Trophoblast cell (in vitro differentiated cells and primary cell): Measurements from ENCODE around the gene TLR3.
A peak's percentile ranks its signal among the peaks of the same experiment; 100 is the strongest.

Source experiments
- DNase-seq, 2 donors: peaks; one replicate each; pipeline ENCODE4 v3.0.0-alpha.2; 2016
- H2AFZ ChIP-seq: 2 replicates; pipeline ENCODE4 v1.6.1; 2013; ENCODE audit warnings: low read length, moderate library complexity, mild to moderate bottlenecking; ENCODE audit not compliant: insufficient read depth, poor library complexity
- H2AK5ac ChIP-seq: 2 replicates; pipeline ENCODE4 v1.6.1; 2013; ENCODE audit warnings: mild to moderate bottlenecking, low read length
- H2BK120ac ChIP-seq: 2 replicates; pipeline ENCODE4 v1.6.1; 2013; ENCODE audit warnings: low read length, mild to moderate bottlenecking, moderate library complexity; ENCODE audit not compliant: insufficient read depth, poor library complexity
- H2BK12ac ChIP-seq: 2 replicates; pipeline ENCODE4 v1.6.1; 2013; ENCODE audit warnings: mild to moderate bottlenecking, low read length, moderate library complexity
- H2BK5ac ChIP-seq: 2 replicates; pipeline ENCODE4 v1.6.1; 2013; ENCODE audit warnings: low read length, low read depth, moderate library complexity, mild to moderate bottlenecking; ENCODE audit not compliant: poor library complexity
- H3K14ac ChIP-seq: 2 replicates; pipeline ENCODE4 v1.6.1; 2013; ENCODE audit warnings: mild to moderate bottlenecking, low read length
- H3K18ac ChIP-seq: 2 replicates; pipeline ENCODE4 v1.6.1; 2013; ENCODE audit warnings: mild to moderate bottlenecking, low read length
- H3K23ac ChIP-seq: 2 replicates; pipeline ENCODE4 v1.6.1; 2013; ENCODE audit warnings: low read length
- H3K27ac ChIP-seq: 2 replicates; pipeline ENCODE4 v1.5.1; 2013; ENCODE audit warnings: low read depth, mild to moderate bottlenecking, inconsistent platforms, low read length, moderate library complexity
- H3K27me3 ChIP-seq: 2 replicates; pipeline ENCODE4 v1.6.1; 2013; ENCODE audit warnings: inconsistent platforms, mild to moderate bottlenecking, low read length, moderate library complexity; ENCODE audit not compliant: insufficient read depth
- H3K36me3 ChIP-seq, 2 experiments: 1 replicate in 1 of 2; 2 replicates in 1 of 2; pipeline ENCODE4 v1.6.1; 2013; ENCODE audit warnings: low read length in 2 of 2, mild to moderate bottlenecking in 2 of 2, moderate library complexity in 1 of 2; ENCODE audit not compliant: insufficient read depth in 2 of 2, control insufficient read depth in 1 of 2
- H3K4ac ChIP-seq: 2 replicates; pipeline ENCODE4 v1.6.1; 2013; ENCODE audit warnings: low read depth, mild to moderate bottlenecking, low read length, moderate library complexity
- H3K4me1 ChIP-seq, 2 experiments: 1 replicate in 1 of 2; 2 replicates in 1 of 2; pipeline ENCODE4 v1.6.1; 2013; ENCODE audit warnings: low read length in 2 of 2, mild to moderate bottlenecking in 2 of 2, moderate library complexity in 1 of 2; ENCODE audit not compliant: insufficient read depth in 2 of 2, control insufficient read depth in 1 of 2
- H3K4me2 ChIP-seq: 2 replicates; pipeline ENCODE4 v1.6.1; 2013; ENCODE audit warnings: inconsistent platforms, mild to moderate bottlenecking, low read length, moderate library complexity
- H3K4me3 ChIP-seq: 2 replicates; pipeline ENCODE4 v1.5.1; 2013; ENCODE audit warnings: mild to moderate bottlenecking, low read depth, low read length, inconsistent platforms
- H3K79me1 ChIP-seq: one replicate; pipeline ENCODE4 v1.6.1; 2013; ENCODE audit warnings: low read length
- H3K79me2 ChIP-seq: 2 replicates; pipeline ENCODE4 v1.6.1; 2013; ENCODE audit warnings: low read length, mild to moderate bottlenecking; ENCODE audit not compliant: control insufficient read depth, insufficient read depth, poor library complexity
- H3K9ac ChIP-seq: 2 replicates; pipeline ENCODE4 v1.6.1; 2013; ENCODE audit warnings: mild to moderate bottlenecking, low read length
- H3K9me3 ChIP-seq: 2 replicates; pipeline ENCODE4 v1.6.1; 2013; ENCODE audit warnings: low read depth, mild to moderate bottlenecking, control low read depth, inconsistent platforms, low read length; ENCODE audit not compliant: insufficient read depth
- H4K12ac ChIP-seq: 2 replicates; pipeline ENCODE4 v1.6.1; 2013; ENCODE audit warnings: low read depth, mild to moderate bottlenecking, low read length, moderate library complexity
- H4K8ac ChIP-seq: 2 replicates; pipeline ENCODE4 v1.6.1; 2013; ENCODE audit warnings: low read depth, mild to moderate bottlenecking, low read length, moderate library complexity
- H4K91ac ChIP-seq: one replicate; pipeline ENCODE4 v1.6.1; 2013; ENCODE audit warnings: low read depth, mild to moderate bottlenecking, low read length, moderate library complexity
- WGBS: extraction: QIAGEN DNeasy Blood & Tissue Kit; methylation state at CpG from one replicate; pipeline ENCODE4 v1.1.7; 2013; ENCODE audit warnings: missing lambda C conversion rate; ENCODE audit not compliant: insufficient read length, insufficient coverage; ENCODE audit errors: extremely low coverage; 5-methylcytosine and 5-hydroxymethylcytosine counted together

The TLR3 gene

GRCh38 chr4:186104890-186105646 lies 36.1 kb downstream of the TLR3 start:
- Histone ChIP-seq H3K4me3 (peak overlapping the region; percentile 62), H3K36me3 (peaks cover 0 to 2% of the 10 kb centered on the region in 2 experiments), H4K8ac (no peak overlapping the region), H3K18ac (no peak overlapping the region), H3K79me2 (no peaks in the 10 kb centered on the region), H3K4me1 (peaks cover 0 to 9% of the 10 kb centered on the region in 2 experiments), H2AK5ac (no peak overlapping the region), H3K27me3 (peaks cover 17% of the 10 kb centered on the region), H2BK120ac (peak overlapping the region; percentile 20), H2AFZ (peak overlapping the region; percentile 10), H3K79me1 (peaks cover 3% of the 10 kb centered on the region), H4K12ac (no peak overlapping the region), H2BK5ac (no peak overlapping the region), H3K4me2 (peak overlapping the region; percentile 81), H3K9me3 (peaks cover 2% of the 10 kb centered on the region), H3K23ac (no peak overlapping the region), H3K4ac (no peak overlapping the region), H4K91ac (no peak overlapping the region), H3K14ac (peak overlapping the region; percentile 18), H3K9ac (no peak overlapping the region), H3K27ac (no peak overlapping the region), H2BK12ac (no peak overlapping the region)
- DNase-seq = peak in 1 of 2 donors; percentile 27
- WGBS = no CpG with 5 or more reads among the region's 83 CpGs

GRCh38 chr4:186105647-186106321 lies 36.8 kb downstream of the TLR3 start:
- no peak overlapping the region for H3K9ac ChIP-seq
- no peak overlapping the region for H4K8ac ChIP-seq
- H4K91ac ChIP-seq = no peak overlapping the region
- no peak overlapping the region for H2BK5ac ChIP-seq
- H4K12ac ChIP-seq = no peak overlapping the region
- no peak overlapping the region for H3K27ac ChIP-seq
- H2AFZ ChIP-seq = no peak overlapping the region
- no CpG with 5 or more reads among the region's 17 CpGs for WGBS
- no peak overlapping the region for H3K18ac ChIP-seq
- peak overlapping the region; percentile 62 for H3K4me3 ChIP-seq
- H3K79me1 ChIP-seq = peaks cover 3% of the 10 kb centered on the region
- H3K4me2 ChIP-seq = peak overlapping the region; percentile 81
- no peak overlapping the region for H3K14ac ChIP-seq
- peaks cover 17% of the 10 kb centered on the region for H3K27me3 ChIP-seq
- H3K36me3 ChIP-seq = peaks cover 0 to 2% of the 10 kb centered on the region in 2 experiments
- no peaks in the 10 kb centered on the region for H3K79me2 ChIP-seq
- DNase-seq = peak in 1 of 2 donors; percentile 41
- H3K4me1 ChIP-seq = peaks cover 0 to 9% of the 10 kb centered on the region in 2 experiments
- H3K9me3 ChIP-seq = peaks cover 2% of the 10 kb centered on the region
- no peak overlapping the region for H2BK12ac ChIP-seq
- no peak overlapping the region for H3K23ac ChIP-seq
- H3K4ac ChIP-seq = no peak overlapping the region
- H2BK120ac ChIP-seq = no peak overlapping the region
- no peak overlapping the region for H2AK5ac ChIP-seq

GRCh38 chr4:186107947-186108346 lies 39.0 kb downstream of the TLR3 start:
- Histone ChIP-seq H3K9ac (no peak overlapping the region), H2AFZ (no peak overlapping the region), H2AK5ac (no peak overlapping the region), H4K8ac (no peak overlapping the region), H4K91ac (no peak overlapping the region), H3K4me2 (no peak overlapping the region), H4K12ac (no peak overlapping the region), H3K23ac (no peak overlapping the region), H2BK5ac (no peak overlapping the region), H3K27ac (no peak overlapping the region), H3K18ac (no peak overlapping the region), H3K36me3 (peaks cover 0 to 2% of the 10 kb centered on the region in 2 experiments), H2BK12ac (no peak overlapping the region), H3K27me3 (peaks cover 17% of the 10 kb centered on the region), H3K9me3 (peaks cover 2% of the 10 kb centered on the region), H3K79me2 (no peaks in the 10 kb centered on the region), H3K14ac (no peak overlapping the region), H3K4ac (no peak overlapping the region), H2BK120ac (no peak overlapping the region), H3K4me1 (peaks cover 0 to 9% of the 10 kb centered on the region in 2 experiments), H3K4me3 (no peak overlapping the region), H3K79me1 (peaks cover 3% of the 10 kb centered on the region)
- no CpG with 5 or more reads among the region's 4 CpGs for whole genome bisulfite sequencing
- DNase-seq = no peak

GRCh38 chr4:186108391-186108790 lies 39.4 kb downstream of the TLR3 start:
- Histone ChIP-seq H3K79me1 (peaks cover 3% of the 10 kb centered on the region), H4K12ac (no peak overlapping the region), H2AFZ (no peak overlapping the region), H3K9ac (no peak overlapping the region), H3K4ac (no peak overlapping the region), H3K27ac (no peak overlapping the region), H3K9me3 (peaks cover 2% of the 10 kb centered on the region), H2BK120ac (no peak overlapping the region), H3K79me2 (no peaks in the 10 kb centered on the region), H2BK5ac (no peak overlapping the region), H3K36me3 (peaks cover 0 to 2% of the 10 kb centered on the region in 2 experiments), H3K18ac (no peak overlapping the region), H2BK12ac (no peak overlapping the region), H3K4me3 (no peak overlapping the region), H3K4me2 (no peak overlapping the region), H3K27me3 (peaks cover 17% of the 10 kb centered on the region), H3K4me1 (peaks cover 0 to 9% of the 10 kb centered on the region in 2 experiments), H3K14ac (no peak overlapping the region), H2AK5ac (no peak overlapping the region), H4K91ac (no peak overlapping the region), H4K8ac (no peak overlapping the region), H3K23ac (no peak overlapping the region)
- DNase-seq = no peak
- WGBS = no CpG with 5 or more reads among the region's 3 CpGs
